Effector CD8-positive, alpha-beta T cell (primary cell): ENCODE data around the gene SNRPA.
A peak's percentile ranks its signal among the peaks of the same experiment; 100 is the strongest.
"Not testable (repeated sequence)": the region's sequence is repeated elsewhere in the genome, so short reads cannot be mapped to it uniquely, and the experiment has no call there.

ENCODE experiments used
- DNase-seq: peaks from one replicate; lab custom pipeline; 2025; lab: John Stamatoyannopoulos, UW

Gene SNRPA

DNA sequence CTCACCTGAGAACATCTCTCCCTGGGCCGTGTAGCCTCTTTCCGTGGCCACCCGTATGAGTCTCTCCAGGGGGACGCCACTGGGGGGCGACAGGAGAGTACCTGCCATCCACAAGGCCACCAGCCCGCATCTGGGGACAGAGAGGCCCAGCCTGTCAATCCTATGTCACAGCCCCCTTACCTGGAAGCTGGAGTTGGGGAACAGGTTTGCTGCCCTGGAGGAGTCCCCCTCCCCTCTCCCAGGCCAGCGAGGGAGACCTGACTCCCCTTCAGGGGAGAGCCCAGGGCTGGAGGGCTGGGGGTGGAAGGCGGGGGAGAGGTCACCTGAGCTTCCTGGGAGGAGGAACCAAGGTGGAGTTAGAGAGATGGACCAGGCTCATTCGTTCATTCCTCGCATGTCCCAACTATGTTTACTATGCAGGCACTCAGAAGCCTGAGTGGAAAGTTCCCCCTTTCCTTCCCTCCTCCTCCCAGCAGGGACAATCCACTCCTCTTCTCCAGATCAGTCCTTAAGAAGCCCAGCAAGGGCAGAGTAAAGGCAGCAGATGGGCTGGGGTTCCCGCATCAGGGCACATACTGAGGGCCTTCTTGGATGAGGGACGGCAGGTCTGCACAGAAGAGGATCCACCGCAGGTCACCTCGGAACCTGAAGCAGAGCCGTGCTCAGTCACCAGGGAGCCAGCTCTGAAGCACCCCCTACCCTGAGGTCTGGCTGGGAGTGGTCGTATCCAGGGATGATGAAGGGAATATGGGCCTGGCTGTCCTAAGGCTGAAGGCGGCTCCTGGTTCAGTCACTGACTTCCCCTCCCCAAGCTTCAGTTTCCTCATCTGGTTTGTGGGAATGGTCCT is 6.2 kb upstream of the SNRPA start:
- no peak for DNase-seq

DNA sequence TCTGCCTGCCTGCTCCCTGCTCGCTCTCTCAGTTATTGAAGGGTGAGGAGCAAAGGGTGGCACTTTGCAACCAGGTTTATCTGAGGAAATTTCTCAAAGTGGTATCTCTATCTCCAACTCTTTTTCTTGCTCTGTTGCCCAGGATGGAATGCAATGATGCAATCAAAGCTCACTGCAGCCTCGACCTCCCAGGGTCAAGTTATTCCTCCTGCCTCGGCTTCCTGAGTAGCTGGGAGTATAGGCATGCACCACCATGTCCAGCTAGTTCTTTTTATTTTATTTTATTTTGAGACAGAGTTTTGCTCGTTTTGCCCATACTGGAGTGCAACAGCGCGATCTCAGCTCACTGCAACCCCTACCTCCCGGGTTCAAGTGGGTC is 5.6 kb upstream of the SNRPA start:
- DNase-seq, result no peak

DNA sequence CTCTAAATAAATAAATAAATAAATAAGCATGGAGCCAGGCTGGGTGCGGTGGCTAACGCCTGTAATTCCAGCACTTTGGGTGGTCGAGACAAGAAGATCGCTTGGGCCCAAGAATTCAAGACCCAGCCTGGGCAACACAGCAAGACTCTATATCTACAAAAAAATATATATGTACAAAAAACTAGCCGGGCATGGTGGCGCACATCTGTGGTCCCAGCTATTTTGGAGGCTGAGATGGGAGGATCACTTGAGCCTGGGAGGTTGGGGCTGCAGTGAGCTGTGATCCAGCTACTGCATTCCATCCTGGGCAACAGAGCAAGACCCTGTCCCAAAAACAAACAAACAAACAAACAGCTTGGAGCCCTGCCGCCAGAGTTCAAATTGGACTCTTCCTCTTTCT is 3.5 kb upstream of the SNRPA start:
- no peak for DNase-seq

DNA sequence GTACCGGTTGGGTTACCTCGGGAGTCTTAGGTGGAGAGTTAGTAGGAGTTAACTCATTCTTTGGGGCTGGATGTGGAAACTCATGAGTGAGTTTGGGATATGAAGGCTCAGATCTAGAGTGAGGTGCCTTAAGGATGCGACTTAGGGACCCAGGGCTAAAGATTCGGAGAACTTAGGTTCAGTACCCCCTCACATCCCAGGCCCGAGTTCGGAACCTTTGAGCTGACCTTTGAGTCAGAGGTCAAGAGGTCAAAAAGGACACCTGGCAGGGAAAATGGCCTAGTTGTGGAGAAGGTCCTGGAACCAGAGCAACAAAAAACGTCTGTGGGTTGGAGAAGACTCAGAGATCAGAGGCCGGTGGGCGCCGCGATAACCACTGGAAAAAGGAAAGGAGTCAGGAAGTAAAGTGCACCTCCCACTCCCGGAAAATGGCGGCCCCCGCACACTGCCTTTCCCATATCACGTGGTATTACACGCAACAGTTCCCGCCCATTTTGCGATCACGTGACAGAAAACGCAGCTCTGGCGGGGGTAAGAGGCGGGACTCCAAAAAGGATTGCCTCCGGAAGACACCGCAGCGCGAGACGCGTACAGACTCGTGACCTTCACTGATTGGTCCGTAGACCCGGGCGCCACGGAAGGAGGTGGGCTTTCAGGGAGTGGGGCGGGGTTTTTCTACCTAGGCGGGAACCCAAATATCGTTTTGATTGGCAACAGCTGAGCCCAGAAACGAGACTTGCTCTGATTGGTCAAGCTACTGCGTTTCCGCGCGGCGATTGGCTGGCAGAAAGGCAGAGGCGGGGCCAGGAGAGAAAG is 737 bp upstream of the SNRPA start, which contains the start of gene ACTMAP:
TSS of gene ACTMAP (minus strand) at position 420 of the 816 bp plus-strand sequence. CDS start 674 bp downstream, outside the sequence.
- peak; percentile 99 for DNase-seq

DNA sequence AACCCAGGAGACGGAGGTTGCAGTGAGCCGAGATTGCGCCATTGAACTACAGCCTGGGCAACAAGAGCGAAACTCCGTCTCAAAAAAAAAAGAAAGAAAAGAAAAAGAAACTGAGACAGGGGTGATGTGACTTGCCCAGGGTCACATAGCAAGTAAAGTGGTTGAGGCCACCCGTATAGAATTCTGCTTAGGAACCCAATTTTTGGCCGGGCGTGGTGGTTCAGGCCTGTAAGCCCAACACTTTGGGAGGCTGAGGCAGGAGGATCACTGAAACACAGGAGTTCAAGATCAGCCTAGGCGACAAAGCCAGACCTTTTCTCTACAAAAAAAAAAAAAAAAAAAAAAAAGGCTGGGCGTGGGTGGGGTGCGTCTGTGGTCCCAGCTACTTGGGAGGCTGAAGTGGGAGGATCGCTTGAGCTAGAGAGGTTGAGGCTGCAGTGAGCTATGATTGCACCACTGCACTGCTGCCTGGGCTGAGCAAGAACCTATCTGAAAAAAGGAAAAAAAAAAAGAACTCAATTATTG is 1.3 kb downstream of the SNRPA start:
- no peak for DNase-seq

DNA sequence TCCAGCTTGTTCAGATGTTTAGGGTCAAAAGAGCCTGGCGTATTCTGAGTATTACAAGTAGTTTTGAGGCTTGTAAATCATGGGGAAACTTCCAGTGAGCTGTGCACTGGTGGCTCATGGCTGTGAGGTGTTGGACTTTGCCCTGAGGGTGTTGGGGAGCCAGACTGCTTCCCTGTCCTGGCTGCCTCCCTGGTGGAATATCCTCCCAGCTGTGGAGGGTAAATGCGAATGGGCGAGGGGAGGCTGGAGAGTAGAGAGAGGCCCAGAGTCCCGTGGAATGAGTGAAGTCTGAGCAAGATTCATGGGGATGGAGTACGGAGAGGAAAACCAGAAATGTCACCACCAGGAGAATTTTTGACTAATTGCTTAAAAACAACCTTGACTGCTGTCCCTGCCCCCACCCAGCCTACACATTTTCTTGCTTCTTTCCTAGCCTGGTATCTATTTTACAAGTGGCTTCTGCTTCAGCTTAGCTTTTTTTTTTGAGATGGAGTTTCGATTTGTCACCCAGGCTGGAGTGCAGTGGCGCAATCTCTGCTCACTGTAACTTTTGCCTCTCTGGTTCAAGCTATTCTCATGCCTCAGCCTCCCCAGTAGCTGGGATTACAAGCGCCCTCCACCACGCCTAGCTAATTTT is 3.7 kb downstream of the SNRPA start:
- DNase-seq, result no peak

DNA sequence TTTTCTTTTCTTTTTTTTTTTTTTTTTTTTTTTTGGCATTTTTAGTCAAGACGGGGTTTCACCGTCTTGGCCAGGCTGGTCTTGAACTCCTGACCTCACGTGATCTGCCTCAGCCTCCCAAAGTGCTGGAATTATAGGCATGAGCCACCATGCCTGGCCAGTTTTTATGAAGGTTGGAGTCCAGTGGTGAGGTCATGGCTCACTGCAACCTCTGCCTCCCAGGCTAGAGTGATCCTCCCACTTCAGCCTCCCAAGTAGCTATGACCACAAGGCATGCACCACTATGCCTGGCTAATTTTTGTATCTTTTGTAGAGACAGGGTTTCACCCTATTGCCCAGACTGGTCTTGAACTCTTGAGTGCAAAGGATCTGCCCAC is 4.2 kb downstream of the SNRPA start:
- no peak for DNase-seq

DNA sequence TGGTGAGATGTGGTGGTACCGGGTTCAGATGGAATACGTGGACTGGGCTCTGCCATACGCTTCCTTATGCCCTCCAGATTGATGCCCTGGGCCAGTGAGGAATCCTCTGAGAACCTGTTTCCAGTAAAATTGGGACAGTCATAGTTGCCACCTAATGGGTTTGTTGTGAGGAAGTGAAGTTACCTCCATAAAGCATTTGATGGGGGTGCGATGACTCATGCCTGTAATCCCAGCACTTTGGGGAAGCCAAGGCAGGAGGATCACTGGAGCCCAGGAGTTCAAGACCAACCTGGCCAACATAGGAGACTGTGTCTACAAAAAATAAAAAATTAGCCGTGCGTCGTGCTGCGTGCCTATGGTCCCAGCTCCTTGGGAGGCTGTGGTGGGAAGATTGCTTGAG is 4.8 kb downstream of the SNRPA start:
- no peak for DNase-seq

DNA sequence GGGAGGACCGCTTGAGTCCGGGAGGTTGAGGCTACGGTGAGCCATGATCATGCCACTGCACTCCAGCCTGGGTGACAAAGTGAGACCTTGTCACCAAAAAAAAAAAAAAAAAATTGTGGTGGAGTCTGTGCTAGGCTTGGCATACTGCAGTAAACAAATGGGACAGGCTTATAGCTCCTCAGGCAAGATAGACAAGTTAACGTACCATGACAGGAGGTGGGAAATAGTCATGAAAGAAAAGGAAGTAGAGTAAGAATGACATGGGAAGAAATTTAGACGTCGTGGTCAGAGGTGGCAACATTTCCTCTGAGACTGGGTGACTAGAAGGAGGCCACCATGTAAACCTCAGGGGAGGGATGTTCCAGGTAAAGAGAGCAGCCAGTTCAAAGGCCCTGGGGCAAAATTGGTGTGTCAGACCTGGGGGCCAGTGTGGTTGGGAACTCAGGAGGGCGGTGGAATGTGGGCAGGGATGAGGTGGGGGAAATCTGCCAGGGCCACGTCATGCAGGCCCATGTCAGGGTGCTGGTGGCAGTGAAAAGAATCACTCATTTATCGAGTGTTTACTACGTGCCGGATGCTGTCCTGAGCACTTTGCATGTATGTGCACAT is 5.6 kb downstream of the SNRPA start:
- DNase-seq, result no peak

DNA sequence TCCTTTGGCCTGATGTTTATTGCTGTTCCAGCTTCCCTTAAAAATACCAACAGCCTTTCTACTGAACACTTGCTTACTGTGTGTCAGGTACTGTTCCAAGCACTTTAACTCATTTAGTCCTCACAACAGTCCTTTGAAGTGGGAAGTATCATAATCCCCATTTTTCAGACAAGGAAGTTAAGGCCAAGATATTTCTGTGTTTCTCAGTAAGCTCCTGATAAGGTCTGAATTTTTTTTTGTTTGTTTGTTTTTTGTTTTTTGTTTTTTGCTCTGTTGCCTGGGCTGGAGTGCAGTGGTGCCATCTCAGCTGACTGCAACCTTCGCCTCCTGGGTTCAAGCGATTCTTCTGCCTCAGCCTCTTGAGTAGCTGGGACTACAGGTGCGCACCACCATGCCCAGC is 7.5 kb downstream of the SNRPA start:
- DNase-seq, result no peak

DNA sequence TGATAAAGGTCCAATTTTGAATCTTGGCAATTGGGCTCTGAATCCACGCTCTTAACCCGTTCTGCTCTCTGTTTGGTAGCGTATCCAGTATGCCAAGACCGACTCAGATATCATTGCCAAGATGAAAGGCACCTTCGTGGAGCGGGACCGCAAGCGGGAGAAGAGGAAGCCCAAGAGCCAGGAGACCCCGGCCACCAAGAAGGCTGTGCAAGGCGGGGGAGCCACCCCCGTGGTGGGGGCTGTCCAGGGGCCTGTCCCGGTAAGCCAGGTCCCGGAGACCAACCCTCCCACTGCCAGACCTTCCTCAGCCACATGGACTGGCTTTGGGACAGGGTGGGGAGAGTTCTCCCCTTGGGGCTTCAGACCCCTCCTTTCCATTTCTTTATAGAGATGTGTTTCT is 8.3 kb downstream of the SNRPA start:
- DNase-seq, result no peak

DNA sequence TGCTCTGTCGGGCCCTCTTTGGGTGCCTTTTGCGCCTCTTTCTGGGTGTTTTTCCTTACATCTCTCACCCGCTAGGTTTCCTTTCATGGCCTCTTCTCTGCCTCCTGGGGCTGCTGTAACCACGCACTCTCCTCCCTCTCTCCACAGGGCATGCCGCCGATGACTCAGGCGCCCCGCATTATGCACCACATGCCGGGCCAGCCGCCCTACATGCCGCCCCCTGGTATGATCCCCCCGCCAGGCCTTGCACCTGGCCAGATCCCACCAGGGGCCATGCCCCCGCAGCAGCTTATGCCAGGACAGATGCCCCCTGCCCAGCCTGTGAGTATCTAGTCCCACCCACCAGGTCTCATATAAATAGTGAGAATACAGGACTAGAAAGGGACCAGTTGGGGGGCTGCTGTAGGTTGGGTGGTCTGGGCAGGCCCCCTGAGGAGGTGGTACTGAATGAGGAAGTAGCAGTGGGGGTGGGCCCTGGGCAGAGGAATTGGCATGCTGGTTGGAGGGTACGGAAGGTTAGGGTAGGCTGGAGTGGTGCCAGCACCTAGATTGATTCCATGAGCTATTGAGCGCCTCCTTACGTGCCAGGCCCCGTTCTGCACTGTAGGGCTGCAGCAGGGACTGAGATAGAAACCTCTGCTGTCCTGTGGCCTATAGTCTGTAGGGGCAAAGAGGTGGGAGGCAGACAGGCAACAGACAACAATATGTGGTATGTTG is 11.9 kb downstream of the SNRPA start:
- DNase-seq, result no peak

DNA sequence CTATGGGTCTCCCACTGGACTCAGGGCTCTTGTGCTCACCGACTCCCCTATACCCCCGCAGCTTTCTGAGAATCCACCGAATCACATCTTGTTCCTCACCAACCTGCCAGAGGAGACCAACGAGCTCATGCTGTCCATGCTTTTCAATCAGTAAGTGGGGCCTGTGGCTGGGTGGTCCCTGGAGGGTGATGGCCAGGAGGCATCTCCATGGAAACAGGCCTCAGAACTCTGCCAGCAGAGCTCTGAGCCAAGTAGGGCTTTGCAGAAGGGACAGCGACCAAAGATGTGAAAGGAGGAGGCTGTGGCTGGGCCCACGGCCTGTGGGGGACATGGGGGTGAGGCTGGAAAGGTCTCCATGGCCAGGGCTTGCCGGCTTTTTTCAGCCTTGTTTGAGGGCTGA is 12.5 kb downstream of the SNRPA start:
- DNase-seq, result no peak

DNA sequence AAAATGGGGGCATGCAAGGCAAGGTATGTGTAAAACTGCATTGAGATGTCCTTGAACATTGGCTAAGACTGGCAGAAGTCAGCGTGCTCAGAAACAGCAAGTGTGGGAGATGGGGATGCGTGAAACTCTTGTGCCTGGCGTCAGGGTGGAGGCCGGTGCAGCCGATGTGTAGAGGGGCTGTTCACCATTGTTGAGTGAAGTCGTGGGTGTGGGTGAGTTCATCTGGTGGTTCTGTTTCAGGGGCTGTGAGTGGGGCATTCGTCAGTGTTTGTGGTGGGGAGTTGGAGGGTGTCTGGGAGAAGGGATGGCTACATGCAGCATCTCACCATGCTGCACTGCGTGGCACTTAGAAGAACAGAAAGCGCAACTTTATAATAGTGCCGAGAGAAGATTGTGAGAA is 13.0 kb downstream of the SNRPA start:
- no peak for DNase-seq

DNA sequence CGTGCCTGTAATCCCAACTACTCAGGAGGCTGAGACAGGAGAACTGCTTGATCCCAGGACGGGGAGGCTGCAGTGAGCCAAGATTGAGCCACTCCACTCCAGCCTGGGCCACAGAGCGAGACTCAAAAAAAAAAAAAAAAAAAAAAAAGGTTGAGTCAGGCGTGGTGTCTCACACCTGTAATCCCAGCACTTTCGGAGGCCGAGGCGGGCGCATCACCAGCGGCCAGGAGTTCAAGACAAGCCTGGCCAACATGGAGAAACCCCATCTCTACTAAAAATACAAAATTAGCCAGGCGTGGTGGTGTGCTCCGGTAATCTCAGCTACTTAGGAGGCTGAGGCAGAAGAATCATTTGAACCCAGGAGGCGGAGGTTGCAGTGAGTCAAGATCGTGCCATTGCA is 15.4 kb downstream of the SNRPA start:
- not testable (repeated sequence) for DNase-seq

DNA sequence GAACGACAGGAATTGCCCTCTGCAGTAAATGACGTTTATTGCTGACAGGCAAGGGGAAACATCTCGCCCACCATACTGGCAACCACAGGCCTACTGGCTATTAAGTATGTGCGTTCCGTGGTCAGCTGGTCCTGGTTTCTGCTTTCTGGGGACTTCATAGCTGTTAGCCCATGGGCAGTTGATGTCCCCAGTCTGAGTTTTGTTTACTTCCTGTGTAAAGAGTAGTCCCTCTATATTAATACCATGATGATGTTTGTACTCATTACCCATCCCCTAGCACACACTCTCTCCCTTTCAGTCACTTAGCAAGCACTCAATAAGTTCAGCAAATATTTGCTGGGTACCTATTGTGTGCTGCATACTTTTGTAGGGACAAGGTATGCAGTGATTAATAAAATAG is 17.9 kb downstream of the SNRPA start:
- DNase-seq, result no peak

DNA sequence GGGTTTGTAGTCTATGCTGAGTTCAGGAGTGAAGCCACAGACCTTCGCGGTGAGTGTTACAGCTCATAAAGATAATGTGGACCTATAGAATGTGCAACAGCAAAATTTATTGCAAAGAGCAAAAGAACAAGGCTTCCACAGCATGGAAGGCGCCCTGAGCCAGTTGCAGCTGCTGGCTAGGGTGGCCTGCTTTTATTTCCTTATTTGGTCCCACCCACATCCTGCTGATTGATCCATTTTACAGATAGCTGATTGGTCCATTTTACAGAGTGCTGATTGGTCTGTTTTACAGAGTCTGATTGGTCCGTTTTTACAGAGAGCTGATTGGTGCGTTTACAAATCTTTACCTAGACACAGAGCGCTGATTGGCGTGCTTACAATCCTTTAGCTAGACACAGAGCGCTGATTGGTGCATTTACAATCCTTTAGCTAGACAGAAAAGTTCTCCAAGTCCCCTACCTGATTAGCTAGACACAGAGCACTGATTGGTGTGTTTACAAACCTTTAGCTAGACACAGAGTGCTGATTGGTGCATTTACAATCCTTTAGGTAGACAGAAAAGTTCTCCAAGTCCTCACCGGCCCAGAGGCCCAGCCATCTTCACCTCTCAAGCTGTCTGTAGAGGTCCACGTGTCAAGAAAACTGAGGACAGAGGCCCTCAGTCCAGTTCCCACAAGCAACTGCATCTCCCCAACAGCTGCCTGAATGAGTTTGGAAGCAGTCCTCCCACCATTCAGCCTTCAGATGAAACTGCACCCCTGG is 20.3 kb downstream of the SNRPA start:
- DNase-seq, result not testable (repeated sequence)

DNA sequence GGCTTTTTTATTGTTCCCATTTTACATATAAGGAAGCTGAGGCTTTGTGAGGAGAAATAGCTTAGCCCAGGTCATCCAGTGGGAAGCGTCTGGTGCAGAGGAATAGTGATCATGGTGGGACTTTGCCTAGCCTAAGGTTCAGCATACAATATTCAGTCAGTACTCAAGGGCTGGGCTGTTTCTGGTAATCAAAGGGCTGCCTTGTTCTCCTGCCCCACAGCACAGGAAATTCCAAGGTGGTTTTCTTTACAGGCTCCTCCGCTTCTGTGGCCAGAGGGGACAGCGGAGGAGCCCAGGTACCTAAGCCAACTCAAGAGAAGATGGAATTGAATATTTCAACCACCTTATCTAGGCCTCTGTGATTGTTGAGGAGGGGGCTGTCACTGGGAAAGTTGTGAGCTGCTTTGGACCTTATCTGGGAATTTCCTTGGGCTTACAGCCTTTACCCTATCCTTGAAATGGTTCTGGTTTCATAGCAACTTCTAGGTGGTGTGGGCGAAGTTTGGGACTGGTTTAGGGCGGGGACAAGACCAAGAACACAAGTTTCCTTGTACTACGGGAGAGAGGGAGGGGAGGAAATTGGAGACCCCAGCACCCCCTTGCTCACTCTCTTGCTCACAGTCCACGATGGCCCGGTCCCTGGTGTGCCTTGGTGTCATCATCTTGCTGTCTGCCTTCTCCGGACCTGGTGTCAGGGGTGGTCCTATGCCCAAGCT is 24.1 kb downstream of the SNRPA start, which contains the start of gene MIA:
TSS of gene MIA (plus strand) at position 606 of the 716 bp plus-strand sequence. CDS start at position 628, 22 bp downstream.
- no peak for DNase-seq

DNA sequence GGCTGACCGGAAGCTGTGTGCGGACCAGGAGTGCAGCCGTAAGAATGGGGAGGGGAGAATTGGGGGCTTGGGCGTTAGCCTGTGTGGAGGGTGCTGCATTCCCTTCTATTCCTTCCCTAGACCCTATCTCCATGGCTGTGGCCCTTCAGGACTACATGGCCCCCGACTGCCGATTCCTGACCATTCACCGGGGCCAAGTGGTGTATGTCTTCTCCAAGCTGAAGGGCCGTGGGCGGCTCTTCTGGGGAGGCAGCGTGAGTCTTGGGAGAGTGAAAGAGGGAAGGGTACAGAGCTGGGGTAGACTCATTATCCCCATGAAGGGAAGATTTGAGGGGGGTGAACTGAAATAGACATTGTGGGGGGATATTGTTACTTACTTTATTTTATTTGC is 24.6 kb downstream of the SNRPA start:
- no peak for DNase-seq

DNA sequence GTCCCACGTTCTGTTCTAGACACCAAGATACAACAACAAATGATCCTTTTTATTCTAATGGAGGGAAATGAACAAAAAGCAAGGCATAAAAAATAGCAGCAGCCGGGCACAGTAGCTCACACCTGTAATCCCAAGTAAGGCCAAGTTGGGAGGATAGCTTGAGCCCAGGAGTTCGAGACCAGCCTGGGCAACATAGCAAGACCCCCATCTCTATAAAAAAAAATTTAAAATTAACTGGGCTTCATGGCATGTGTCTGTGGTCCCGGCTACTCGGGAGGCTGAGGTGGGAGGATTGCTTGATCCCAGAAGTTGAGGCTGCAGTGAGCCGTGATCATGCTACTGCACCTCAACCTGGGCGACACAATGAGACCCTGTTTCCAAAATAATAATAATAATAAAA is 25.4 kb downstream of the SNRPA start:
- DNase-seq, result no peak
